H9 (cell line): ENCODE results near the gene SLC38A11. TPM values are rescaled to one million over a fixed set of nuclear protein-coding genes. Genes with fewer than 3 reads are reported as not detected.

Experiments
- DNase-seq: peaks from one replicate; pipeline ENCODE4 v3.0.0-alpha.2; 2017
- H2AFZ ChIP-seq: one replicate; pipeline ENCODE4 v1.6.1; 2013; ENCODE audit warnings: mild to moderate bottlenecking, low read length, control low read depth, moderate library complexity
- H2AK5ac ChIP-seq: 2 replicates; pipeline ENCODE4 v1.6.1; 2013; ENCODE audit warnings: low read length, control low read depth, mixed read lengths; ENCODE audit not compliant: insufficient read length
- H2BK120ac ChIP-seq: one replicate; pipeline ENCODE4 v1.6.1; 2013; ENCODE audit warnings: low read depth, mild to moderate bottlenecking, low read length, control low read depth, inconsistent platforms; ENCODE audit not compliant: poor library complexity, severe bottlenecking
- H2BK12ac ChIP-seq: 2 replicates; pipeline ENCODE4 v1.6.1; 2013; ENCODE audit warnings: low read length, control low read depth, mixed read lengths, low read depth; ENCODE audit not compliant: insufficient read length
- H2BK15ac ChIP-seq: 2 replicates; pipeline ENCODE4 v1.6.1; 2013; ENCODE audit warnings: low read depth, low read length, control low read depth
- H2BK20ac ChIP-seq: one replicate; pipeline ENCODE4 v1.6.1; 2013; ENCODE audit warnings: low read depth, mild to moderate bottlenecking, low read length, control low read depth, inconsistent platforms; ENCODE audit not compliant: poor library complexity, severe bottlenecking
- H2BK5ac ChIP-seq: 2 replicates; pipeline ENCODE4 v1.6.1; 2013; ENCODE audit warnings: low read length, control low read depth, mixed read lengths; ENCODE audit not compliant: insufficient read length
- H3K14ac ChIP-seq: 2 replicates; pipeline ENCODE4 v1.6.1; 2013; ENCODE audit warnings: low read length, control low read depth; ENCODE audit not compliant: insufficient read depth
- H3K18ac ChIP-seq: 2 replicates; pipeline ENCODE4 v1.6.1; 2013; ENCODE audit warnings: low read depth, mild to moderate bottlenecking, mixed read lengths, low read length, control low read depth; ENCODE audit not compliant: insufficient read length
- H3K23ac ChIP-seq: 2 replicates; pipeline ENCODE4 v1.6.1; 2013; ENCODE audit warnings: low read length, control low read depth, mixed read lengths, low read depth; ENCODE audit not compliant: insufficient read length
- H3K23me2 ChIP-seq: 2 replicates; pipeline ENCODE4 v1.6.1; 2013; ENCODE audit warnings: low read depth, mild to moderate bottlenecking, mixed read lengths, low read length, control low read depth; ENCODE audit not compliant: insufficient read length, poor library complexity, severe bottlenecking
- H3K27ac ChIP-seq: 2 replicates; pipeline ENCODE4 v1.5.1; 2013; ENCODE audit warnings: low read length, control low read depth, mixed read lengths, low read depth; ENCODE audit not compliant: insufficient read length
- H3K27me3 ChIP-seq: 2 replicates; pipeline ENCODE4 v1.6.1; 2013; ENCODE audit warnings: low read length, control low read depth, inconsistent platforms; ENCODE audit not compliant: insufficient read depth
- H3K4ac ChIP-seq: 2 replicates; pipeline ENCODE4 v1.6.1; 2013; ENCODE audit warnings: low read depth, mild to moderate bottlenecking, control low read depth, inconsistent platforms, low read length, moderate library complexity
- H3K4me1 ChIP-seq: 2 replicates; pipeline ENCODE4 v1.6.1; 2013; ENCODE audit warnings: low read length, control low read depth, inconsistent platforms; ENCODE audit not compliant: insufficient read depth
- H3K4me2 ChIP-seq: 2 replicates; pipeline ENCODE4 v1.6.1; 2013; ENCODE audit warnings: low read length, control low read depth, mixed read lengths; ENCODE audit not compliant: insufficient read length, insufficient read depth
- H3K56ac ChIP-seq: 2 replicates; pipeline ENCODE4 v1.6.1; 2013; ENCODE audit warnings: low read depth, mild to moderate bottlenecking, mixed read lengths, low read length, control low read depth; ENCODE audit not compliant: insufficient read length
- H3K79me1 ChIP-seq: 2 replicates; pipeline ENCODE4 v1.6.1; 2013; ENCODE audit warnings: low read depth, mild to moderate bottlenecking, moderate library complexity, low read length, control low read depth, inconsistent platforms; ENCODE audit not compliant: insufficient read depth, poor library complexity, severe bottlenecking
- H3K79me2 ChIP-seq: 2 replicates; pipeline ENCODE4 v1.6.1; 2013; ENCODE audit warnings: low read length, control low read depth, inconsistent platforms; ENCODE audit not compliant: insufficient read depth
- H3K9ac ChIP-seq: 2 replicates; pipeline ENCODE4 v1.6.1; 2013; ENCODE audit warnings: low read length, control low read depth, mixed read lengths; ENCODE audit not compliant: insufficient read length; ENCODE audit errors: extremely low read depth
- H3K9me3 ChIP-seq: one replicate; pipeline ENCODE4 v1.6.1; 2013; ENCODE audit warnings: low read depth, low read length, inconsistent platforms; ENCODE audit not compliant: control insufficient read depth
- H3T11ph ChIP-seq: one replicate; pipeline ENCODE4 v1.6.1; 2013; ENCODE audit warnings: mild to moderate bottlenecking, low read length, control low read depth, inconsistent platforms
- H4K20me1 ChIP-seq: one replicate; pipeline ENCODE4 v1.6.1; 2013; ENCODE audit not compliant: control insufficient read depth, insufficient read length, insufficient read depth
- H4K5ac ChIP-seq: 2 replicates; pipeline ENCODE4 v1.6.1; 2013; ENCODE audit warnings: low read depth, mild to moderate bottlenecking, mixed read lengths, low read length, control low read depth; ENCODE audit not compliant: insufficient read length
- H4K8ac ChIP-seq: replicated peaks from 2 replicates; pipeline ENCODE4 v1.6.1; 2013; ENCODE audit warnings: low read length, control low read depth, mixed read lengths, low read depth; ENCODE audit not compliant: insufficient read length
- H4K91ac ChIP-seq: 2 replicates; pipeline ENCODE4 v1.6.1; 2013; ENCODE audit warnings: low read depth, mild to moderate bottlenecking, moderate library complexity, mixed read lengths, low read length, control low read depth; ENCODE audit not compliant: insufficient read length
- H3K27ac Mint-ChIP-seq, 3 experiments: 2 replicates in 2 of 3; 3 replicates in 1 of 3; pipeline ENCODE4 v1.8.0; 2020 to 2021; ENCODE audit warnings: mixed read lengths in 3 of 3, mild to moderate bottlenecking in 1 of 3, moderate library complexity in 1 of 3
- H3K27me3 Mint-ChIP-seq: 2 replicates; pipeline ENCODE4 v1.8.0; 2021; ENCODE audit warnings: low read depth, mild to moderate bottlenecking, moderate library complexity, mixed read lengths
- H3K36me3 Mint-ChIP-seq, 3 experiments: 2 replicates in 2 of 3; 3 replicates in 1 of 3; pipeline ENCODE4 v1.8.0; 2020 to 2021; ENCODE audit warnings: low read depth in 3 of 3, mixed read lengths in 3 of 3; ENCODE audit not compliant: insufficient read depth in 1 of 3
- H3K4me1 Mint-ChIP-seq, 2 experiments: 2 replicates each; pipeline ENCODE4 v1.8.0; 2020; ENCODE audit warnings: mixed read lengths in 2 of 2
- H3K4me3 Mint-ChIP-seq, 2 experiments: 2 replicates in 1 of 2; 3 replicates in 1 of 2; pipeline ENCODE4 v1.8.0; 2020 to 2021; ENCODE audit warnings: mild to moderate bottlenecking in 2 of 2, mixed read lengths in 2 of 2, moderate library complexity in 1 of 2
- H3K9me3 Mint-ChIP-seq, 2 experiments: 2 replicates in 1 of 2; 3 replicates in 1 of 2; pipeline ENCODE4 v1.8.0; 2020; ENCODE audit warnings: mild to moderate bottlenecking in 2 of 2, mixed read lengths in 2 of 2, moderate library complexity in 1 of 2
- CTCF ChIP-seq: fragments of 200-600 bp; sonication (generic); conservative IDR thresholded peaks from 3 replicates; pipeline ENCODE4 v1.8.0; 2021; ENCODE audit warnings: antibody characterized with exemption, mild to moderate bottlenecking
- WGBS: extraction: QIAGEN DNeasy Blood & Tissue Kit; methylation state at CpG from one replicate; pipeline ENCODE4 v1.1.7; 2013; ENCODE audit warnings: missing lambda C conversion rate, low lambda C conversion rate, mixed read lengths; ENCODE audit not compliant: insufficient read length; ENCODE audit errors: extremely low coverage; 5-methylcytosine and 5-hydroxymethylcytosine counted together
- total RNA-seq: library from RNA; stranded (reverse); gene quantifications from 2 replicates; pipeline ENCODE4 v1.2.1, GENCODE V29; 2021

Gene SLC38A11
- total RNA-seq, 1 experiment from 2014 or later: not detected

- no peak for TF ChIP-seq CTCF
- H3K36me3 Mint-ChIP-seq: no peaks in the 10 kb centered on the region
- Histone ChIP-seq H2AFZ (no peak overlapping the region), H3K23ac (no peak overlapping the region), H3K79me2 (no peaks in the 10 kb centered on the region), H4K20me1 (no peaks in the 10 kb centered on the region), H4K5ac (no peak overlapping the region), H3K9me3 (no peaks in the 10 kb centered on the region), H3K9ac (no peak overlapping the region), H3T11ph (no peak overlapping the region), H2BK20ac (no peak overlapping the region), H2BK120ac (no peak overlapping the region), H3K27ac (no peak overlapping the region), H3K18ac (no peak overlapping the region), H3K4me2 (no peak overlapping the region), H3K14ac (no peak overlapping the region), H3K4me1 (no peaks in the 10 kb centered on the region), H2BK12ac (no peak overlapping the region), H3K79me1 (no peaks in the 10 kb centered on the region), H3K23me2 (no peaks in the 10 kb centered on the region), H4K91ac (no peak overlapping the region), H3K4ac (no peak overlapping the region), H3K56ac (no peak overlapping the region), H4K8ac (no peak overlapping the region), H2BK15ac (no peak overlapping the region), H2BK5ac (no peak overlapping the region), H2AK5ac (no peak overlapping the region), H3K27me3 (no peaks in the 10 kb centered on the region)
- no CpG with 5 or more reads among the region's 4 CpGs for WGBS
- peaks cover 7 to 8% of the 10 kb centered on the region in 2 experiments for H3K4me1 Mint-ChIP-seq
- DNase-seq: no peak
- H3K27ac Mint-ChIP-seq: no peak overlapping the region
- no peaks in the 10 kb centered on the region for H3K27me3 Mint-ChIP-seq
- no peak overlapping the region for H3K4me3 Mint-ChIP-seq
- H3K9me3 Mint-ChIP-seq: no peaks in the 10 kb centered on the region; a peak in 1 of 5 replicates
Observed at GRCh38 chr2:164877169-164877568, 78.2 kb downstream of the SLC38A11 start.
